HepG2 (cell line): Measurements from ENCODE around the gene GNG3. TPM values are rescaled to one million over a fixed set of nuclear protein-coding genes. Genes with fewer than 3 reads are reported as not detected.
A peak's percentile ranks its signal among the peaks of the same experiment; 100 is the strongest.

Experiments
- CCDC6 ChIP-seq: sonication (generic); formaldehyde crosslinking; IDR thresholded peaks from 2 replicates; pipeline ENCODE4 v1.8.1; 2022; ENCODE audit warnings: mild to moderate bottlenecking, missing genetic modification reagents, moderate library complexity
- CTCF ChIP-seq: sonication (generic); formaldehyde crosslinking; IDR thresholded peaks from 2 replicates; pipeline ENCODE4 v1.5.0; 2020; ENCODE audit warnings: mild to moderate bottlenecking, missing genetic modification reagents, moderate library complexity
- HOXA7 ChIP-seq: sonication (generic); formaldehyde crosslinking; IDR thresholded peaks from 2 replicates; pipeline ENCODE4 v1.8.1; 2022; ENCODE audit warnings: mild to moderate bottlenecking, missing genetic modification reagents, moderate library complexity
- KMT2A ChIP-seq: sonication (generic); formaldehyde crosslinking; IDR thresholded peaks from 2 replicates; pipeline ENCODE4 v1.4.0; 2020; ENCODE audit warnings: missing genetic modification reagents
- MAF1 ChIP-seq: sonication (generic); formaldehyde crosslinking; IDR thresholded peaks from 2 replicates; pipeline ENCODE4 v1.5.0; 2020; ENCODE audit warnings: missing genetic modification reagents, borderline replicate concordance
- NFE2L2 ChIP-seq: fragments of 150-350 bp; IDR thresholded peaks from 2 replicates; pipeline ENCODE4 v1.6.1; 2014; ENCODE audit warnings: low read length
- ONECUT2 ChIP-seq: sonication (generic); formaldehyde crosslinking; IDR thresholded peaks from 2 replicates; pipeline ENCODE4 v1.4.0; 2020; ENCODE audit warnings: missing genetic modification reagents
- SRSF4 ChIP-seq: fragments of 200-400 bp; formaldehyde crosslinking; IDR thresholded peaks from one replicate; pipeline ENCODE4 v1.6.1; 2018; ENCODE audit warnings: mild to moderate bottlenecking, low read depth, low read length, moderate library complexity; ENCODE audit not compliant: poor library complexity, severe bottlenecking
- SSRP1 ChIP-seq: IDR thresholded peaks from 2 replicates; pipeline ENCODE4 v1.6.1; 2016; ENCODE audit warnings: control low read depth
- TARDBP ChIP-seq: sonication (generic); formaldehyde crosslinking; IDR thresholded peaks from 2 replicates; pipeline ENCODE4 v1.8.0; 2022; ENCODE audit warnings: mild to moderate bottlenecking, missing genetic modification reagents
- ZBTB7B ChIP-seq: sonication (generic); formaldehyde crosslinking; IDR thresholded peaks from 2 replicates; pipeline ENCODE4 v1.4.0; 2020; ENCODE audit warnings: missing genetic modification reagents
- ZBTB8A ChIP-seq: sonication (generic); formaldehyde crosslinking; IDR thresholded peaks from 2 replicates; pipeline ENCODE4 v1.4.0; 2020; ENCODE audit warnings: mild to moderate bottlenecking, low read depth, missing genetic modification reagents, borderline replicate concordance
- ZNF329 ChIP-seq: sonication (generic); formaldehyde crosslinking; IDR thresholded peaks from 2 replicates; pipeline ENCODE4 v1.9.0; 2021; ENCODE audit warnings: low read depth, mild to moderate bottlenecking, missing genetic modification reagents
- ZNF616 ChIP-seq: sonication (generic); formaldehyde crosslinking; IDR thresholded peaks from 2 replicates; pipeline ENCODE4 v1.5.0; 2020; ENCODE audit warnings: low read depth, mild to moderate bottlenecking, missing genetic modification reagents
- ZNF720 ChIP-seq: sonication (generic); formaldehyde crosslinking; IDR thresholded peaks from 2 replicates; pipeline ENCODE4 v1.4.0; 2020; ENCODE audit warnings: missing genetic modification reagents
- polyA plus RNA-seq, 8 experiments: library from polyadenylated mRNA; depleted of rRNA in 3 of 8; stranded (reverse) in 7 of 8; unstranded in 1 of 8; fragments of >200 nt; fragmentation: Illumina TruSeq in 4 of 8; extraction: Trizol in 4 of 8; gene quantifications; 2 replicates each; pipeline versions ENCODE4 v1.2.1 to v1.2.3, GENCODE V29; 2011 to 2016; ENCODE audit warnings: low read depth in 4 of 8, missing spikeins in 1 of 8, mixed read lengths in 1 of 8; ENCODE audit not compliant: insufficient read depth in 1 of 8
- total RNA-seq, 5 experiments: library from RNA; depleted of rRNA; stranded (reverse); fragments of >200 nt; fragmentation: Illumina TruSeq; extraction: Trizol; gene quantifications; 2 replicates each; pipeline ENCODE4 v1.2.3, GENCODE V29; 2016; ENCODE audit warnings: low read depth in 1 of 5
- TF ChIP-seq, protein P1 (sequence below), 2 experiments: sonication (generic) in 1 of 2; formaldehyde crosslinking in 1 of 2; IDR thresholded peaks; 2 replicates each; pipeline versions ENCODE4 v1.6.1 to v1.9.0; 2014 to 2022; ENCODE audit warnings: antibody characterized with exemption in 1 of 2, borderline replicate concordance in 1 of 2, inconsistent platforms in 1 of 2, low read depth in 1 of 2, missing genetic modification reagents in 1 of 2
- TF ChIP-seq, protein P2 (sequence below): sonication (generic); formaldehyde crosslinking; IDR thresholded peaks from 2 replicates; pipeline ENCODE4 v1.5.0; 2020; ENCODE audit warnings: missing genetic modification reagents
- TF ChIP-seq, protein P3 (sequence below): sonication (generic); formaldehyde crosslinking; IDR thresholded peaks from 2 replicates; pipeline ENCODE4 v1.4.0; 2020; ENCODE audit warnings: missing genetic modification reagents, mild to moderate bottlenecking, borderline replicate concordance
- TF ChIP-seq, protein P4 (sequence below): sonication (generic); formaldehyde crosslinking; IDR thresholded peaks from 2 replicates; pipeline ENCODE4 v1.8.1; 2023; ENCODE audit warnings: missing genetic modification reagents, mild to moderate bottlenecking, borderline replicate concordance

GNG3 gene
- total and polyA plus RNA-seq, 2 of the 13 experiments (the other 11 are each of a cell fraction or from before 2014, with no cell fraction given): not detected

DNA sequence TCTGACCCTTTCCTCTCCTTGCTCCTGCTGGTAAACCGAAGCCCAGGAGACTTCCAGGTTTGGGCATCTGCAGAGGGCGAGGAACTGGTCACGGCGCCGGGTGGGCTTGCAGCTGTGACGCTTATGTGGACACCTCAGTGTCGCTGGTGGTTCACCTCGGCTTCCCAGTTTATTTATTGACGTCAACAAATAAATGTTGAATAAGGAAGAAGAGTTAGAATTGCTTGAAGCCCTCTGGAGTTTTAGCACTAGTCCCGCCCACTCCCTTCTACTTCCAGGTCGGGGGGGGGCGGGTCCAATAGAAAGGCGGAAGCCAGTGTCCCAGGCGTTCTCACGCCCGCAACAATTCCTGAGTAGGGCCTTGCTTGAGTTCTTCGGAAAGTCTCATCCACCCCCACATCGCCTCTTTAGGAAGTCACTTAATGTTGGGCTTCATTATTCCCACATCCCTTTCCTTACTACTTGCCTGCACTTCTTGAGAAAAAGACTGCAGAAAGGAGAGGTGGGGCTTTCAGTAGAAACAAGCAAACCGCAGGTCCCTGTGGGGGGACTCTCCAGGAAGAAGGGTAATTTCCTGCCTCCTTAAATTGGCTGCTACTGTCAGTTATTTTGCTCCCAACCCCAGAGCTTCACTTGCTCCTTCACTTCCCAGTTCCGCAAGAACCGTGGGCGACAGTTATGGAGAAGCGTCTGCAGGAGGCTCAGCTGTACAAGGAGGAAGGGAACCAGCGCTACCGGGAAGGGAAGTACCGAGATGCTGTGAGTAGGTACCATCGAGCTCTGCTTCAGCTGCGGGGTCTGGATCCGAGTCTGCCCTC, 20.9 kb downstream of the GNG3 start, which contains the start of gene TTC9C (continued):
- TF ChIP-seq, protein P1, sequence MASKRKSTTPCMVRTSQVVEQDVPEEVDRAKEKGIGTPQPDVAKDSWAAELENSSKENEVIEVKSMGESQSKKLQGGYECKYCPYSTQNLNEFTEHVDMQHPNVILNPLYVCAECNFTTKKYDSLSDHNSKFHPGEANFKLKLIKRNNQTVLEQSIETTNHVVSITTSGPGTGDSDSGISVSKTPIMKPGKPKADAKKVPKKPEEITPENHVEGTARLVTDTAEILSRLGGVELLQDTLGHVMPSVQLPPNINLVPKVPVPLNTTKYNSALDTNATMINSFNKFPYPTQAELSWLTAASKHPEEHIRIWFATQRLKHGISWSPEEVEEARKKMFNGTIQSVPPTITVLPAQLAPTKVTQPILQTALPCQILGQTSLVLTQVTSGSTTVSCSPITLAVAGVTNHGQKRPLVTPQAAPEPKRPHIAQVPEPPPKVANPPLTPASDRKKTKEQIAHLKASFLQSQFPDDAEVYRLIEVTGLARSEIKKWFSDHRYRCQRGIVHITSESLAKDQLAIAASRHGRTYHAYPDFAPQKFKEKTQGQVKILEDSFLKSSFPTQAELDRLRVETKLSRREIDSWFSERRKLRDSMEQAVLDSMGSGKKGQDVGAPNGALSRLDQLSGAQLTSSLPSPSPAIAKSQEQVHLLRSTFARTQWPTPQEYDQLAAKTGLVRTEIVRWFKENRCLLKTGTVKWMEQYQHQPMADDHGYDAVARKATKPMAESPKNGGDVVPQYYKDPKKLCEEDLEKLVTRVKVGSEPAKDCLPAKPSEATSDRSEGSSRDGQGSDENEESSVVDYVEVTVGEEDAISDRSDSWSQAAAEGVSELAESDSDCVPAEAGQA (IDR thresholded peaks at IDR 0.05; ENCODE audit: low read depth): 0 out of 2 replicates have a peak, but pooled peaks have one; percentile 37
- TF ChIP-seq, protein P1 (CRISPR knock-in tag; IDR thresholded peaks at IDR 0.05; ENCODE audit: borderline replicate concordance): no peak
- TF ChIP-seq ZBTB8A (CRISPR knock-in tag): peak; percentile 27; the same call in 1 of the 2 replicates
- no peak for TF ChIP-seq NFE2L2
- TF ChIP-seq HOXA7 (CRISPR knock-in tag): no peak
- no peak for TF ChIP-seq ZBTB7B
- TF ChIP-seq SSRP1: peak; percentile 84; the same call in 1 of the 2 replicates
- TF ChIP-seq, protein P2, sequence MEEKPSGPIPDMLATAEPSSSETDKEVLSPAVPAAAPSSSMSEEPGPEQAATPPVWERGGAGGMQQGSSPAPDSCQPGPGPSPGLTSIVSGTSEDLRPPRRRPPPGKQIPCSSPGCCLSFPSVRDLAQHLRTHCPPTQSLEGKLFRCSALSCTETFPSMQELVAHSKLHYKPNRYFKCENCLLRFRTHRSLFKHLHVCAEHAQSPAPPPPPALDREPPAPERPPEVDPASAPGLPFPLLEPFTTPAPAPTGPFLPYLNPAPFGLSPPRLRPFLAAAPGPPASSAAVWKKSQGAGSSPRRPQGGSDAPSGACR (CRISPR knock-in tag): no peak
- peak; percentile 56 for TF ChIP-seq KMT2A (CRISPR knock-in tag)
- TF ChIP-seq SRSF4: no peak
- TF ChIP-seq, protein P3, sequence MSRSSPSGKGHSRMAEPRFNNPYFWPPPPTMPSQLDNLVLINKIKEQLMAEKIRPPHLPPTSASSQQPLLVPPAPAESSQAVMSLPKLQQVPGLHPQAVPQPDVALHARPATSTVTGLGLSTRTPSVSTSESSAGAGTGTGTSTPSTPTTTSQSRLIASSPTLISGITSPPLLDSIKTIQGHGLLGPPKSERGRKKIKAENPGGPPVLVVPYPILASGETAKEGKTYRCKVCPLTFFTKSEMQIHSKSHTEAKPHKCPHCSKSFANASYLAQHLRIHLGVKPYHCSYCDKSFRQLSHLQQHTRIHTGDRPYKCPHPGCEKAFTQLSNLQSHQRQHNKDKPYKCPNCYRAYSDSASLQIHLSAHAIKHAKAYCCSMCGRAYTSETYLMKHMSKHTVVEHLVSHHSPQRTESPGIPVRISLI (CRISPR knock-in tag): no peak; the same call in 1 of the 2 replicates
- no peak for TF ChIP-seq ZNF329 (CRISPR knock-in tag)
- peak; percentile 42; the same call in 1 of the 2 replicates for TF ChIP-seq ONECUT2 (CRISPR knock-in tag)
- no peak for TF ChIP-seq ZNF616 (CRISPR knock-in tag)
- TF ChIP-seq CCDC6 (CRISPR knock-in tag): no peak; the same call in none of the 2 replicates
- TF ChIP-seq TARDBP (CRISPR knock-in tag): no peak
- peak; percentile 3; the same call in 1 of the 2 replicates for TF ChIP-seq CTCF (CRISPR knock-in tag)
- 0 out of 2 replicates have a peak, but pooled peaks have one; percentile 64 for TF ChIP-seq MAF1
- no peak for TF ChIP-seq ZNF720 (CRISPR knock-in tag)
- TF ChIP-seq, protein P4, sequence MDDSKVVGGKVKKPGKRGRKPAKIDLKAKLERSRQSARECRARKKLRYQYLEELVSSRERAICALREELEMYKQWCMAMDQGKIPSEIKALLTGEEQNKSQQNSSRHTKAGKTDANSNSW (CRISPR knock-in tag): no peak
